Effector CD8-positive, alpha-beta T cell (primary cell): Measurements from ENCODE around the gene VSTM4.

ENCODE experiments used
- DNase-seq: peaks from one replicate; lab custom pipeline; 2025; lab: John Stamatoyannopoulos, UW

Gene VSTM4

GRCh38 chr10:49044293-49045193, 70.8 kb downstream of the VSTM4 start:
- DNase-seq, result no peak

GRCh38 chr10:49040601-49041000, 74.7 kb downstream of the VSTM4 start:
- DNase-seq, result no peak

DNA sequence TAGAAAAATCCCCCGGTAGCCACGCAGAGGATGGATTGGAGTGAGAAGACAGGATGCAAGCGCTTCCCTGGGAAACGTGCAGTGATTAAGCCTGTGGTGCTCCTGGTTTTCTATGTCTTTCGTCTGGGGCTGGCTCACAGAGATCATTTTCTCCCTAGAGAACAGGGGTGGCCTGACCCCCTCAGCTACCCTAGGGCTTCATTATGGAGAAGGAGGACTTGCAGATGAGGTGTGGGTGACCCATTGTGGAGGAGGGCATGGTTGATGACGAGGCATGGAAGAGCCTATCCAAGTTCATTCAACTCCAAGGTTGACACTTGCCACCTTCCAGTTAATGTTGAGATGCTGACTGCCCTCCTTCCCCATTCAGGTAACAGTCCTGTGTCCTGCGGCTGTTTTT, 75.9 kb downstream of the VSTM4 start:
- no peak for DNase-seq

DNA sequence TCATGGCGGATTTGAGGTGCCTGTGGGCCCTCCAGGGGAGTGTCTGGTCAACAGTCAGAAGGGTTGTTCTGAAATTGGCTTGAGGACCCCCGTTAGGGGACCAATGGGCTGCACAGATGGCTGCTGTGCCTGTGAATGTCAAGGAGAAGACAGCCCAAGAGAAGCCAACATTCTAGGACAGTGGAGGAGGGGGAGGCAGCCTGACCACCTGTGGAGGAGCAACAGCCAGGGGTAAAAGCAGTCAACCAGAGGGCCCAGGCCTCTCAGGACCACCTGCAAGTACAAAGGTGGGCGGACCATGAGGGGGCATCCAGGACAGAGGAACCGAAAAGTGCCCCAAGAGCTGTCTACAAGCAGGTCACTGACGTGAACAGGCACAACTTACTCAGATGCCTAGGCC, 76.6 kb downstream of the VSTM4 start:
- DNase-seq, result no peak

- no peak for DNase-seq
Measured at GRCh38 chr10:49037187-49037586, 78.1 kb downstream of the VSTM4 start.

GRCh38 chr10:49036638-49037037, 78.7 kb downstream of the VSTM4 start:
- no peak for DNase-seq

GRCh38 chr10:49035920-49036319, 79.4 kb downstream of the VSTM4 start:
- no peak for DNase-seq

DNA sequence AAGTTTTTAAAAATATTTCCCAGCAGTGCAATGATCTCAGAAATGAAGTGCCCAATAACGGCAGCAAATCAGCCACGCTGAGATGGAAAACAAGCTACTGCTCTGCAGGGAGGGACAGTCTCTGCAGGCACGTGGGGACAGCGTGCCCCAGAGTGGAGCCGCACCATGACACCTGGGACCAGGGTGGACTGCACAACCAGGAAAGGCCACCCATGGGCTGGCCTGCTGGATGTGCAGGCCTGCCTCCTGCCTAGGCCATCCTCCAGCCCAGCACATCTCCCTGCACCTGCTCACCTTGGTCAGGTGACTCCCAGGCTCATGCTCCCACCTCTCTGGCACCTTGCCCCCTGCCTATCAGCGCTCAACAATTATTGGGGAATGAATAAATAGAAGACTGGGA, 80.4 kb downstream of the VSTM4 start:
- DNase-seq, result no peak

- no peak for DNase-seq
Measured at GRCh38 chr10:49033939-49034338, 81.4 kb downstream of the VSTM4 start.

DNA sequence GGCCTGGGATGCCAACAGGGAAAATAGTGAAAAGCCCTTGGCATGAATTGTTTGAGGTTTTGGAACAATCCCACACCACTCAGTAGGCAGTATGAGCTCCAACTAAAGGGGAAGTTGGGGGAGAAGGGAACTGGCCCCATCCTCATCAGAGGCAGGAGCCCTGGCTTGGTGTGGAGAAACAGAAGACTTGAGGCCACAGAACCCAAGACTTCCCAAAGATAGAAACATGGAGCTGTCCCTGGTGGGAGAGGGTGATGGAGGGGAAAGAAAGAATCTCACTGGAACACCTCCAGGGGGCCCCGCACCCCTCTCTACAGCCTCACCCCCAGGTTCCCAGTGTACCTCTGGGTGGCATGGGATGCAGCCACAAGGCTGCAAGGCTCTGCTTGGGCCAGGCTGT, 85.7 kb downstream of the VSTM4 start:
- DNase-seq, result no peak

- no peak for DNase-seq
Measured at GRCh38 chr10:49028639-49029038, 86.7 kb downstream of the VSTM4 start.

- no peak for DNase-seq
Measured at GRCh38 chr10:49025347-49025983, 89.9 kb downstream of the VSTM4 start.

- no peak for DNase-seq
Measured at GRCh38 chr10:49024484-49024883, 90.8 kb downstream of the VSTM4 start.

GRCh38 chr10:49023752-49024151, 91.6 kb downstream of the VSTM4 start:
- no peak for DNase-seq

GRCh38 chr10:49023071-49023470, 92.3 kb downstream of the VSTM4 start:
- no peak for DNase-seq

GRCh38 chr10:49021685-49022084, 93.6 kb downstream of the VSTM4 start:
- DNase-seq, result no peak

GRCh38 chr10:49015700-49016099, 99.6 kb downstream of the VSTM4 start:
- no peak for DNase-seq

DNA sequence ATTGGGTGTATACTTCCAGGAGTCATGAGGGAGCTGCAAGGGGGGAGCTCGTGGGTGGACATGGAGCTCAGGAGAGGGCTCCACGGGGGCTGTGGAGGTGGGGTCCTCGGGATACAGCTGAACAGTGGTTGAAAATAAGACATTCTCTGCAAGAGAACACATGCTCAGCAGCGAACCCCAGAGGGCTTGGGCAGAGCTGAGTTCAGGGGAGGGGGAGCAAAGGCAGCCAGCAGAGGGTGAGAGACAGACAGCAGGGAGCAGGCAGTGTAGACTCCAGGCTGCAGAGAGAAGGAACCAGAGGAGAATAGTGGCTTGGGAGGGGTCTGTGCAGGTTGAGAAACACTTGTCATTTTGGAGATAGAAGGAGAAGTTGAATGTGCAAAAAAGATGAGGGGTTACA, 102.7 kb downstream of the VSTM4 start:
- no peak for DNase-seq

GRCh38 chr10:49011756-49012155, 103.6 kb downstream of the VSTM4 start:
- DNase-seq, result no peak

GRCh38 chr10:49010865-49011264, 104.5 kb downstream of the VSTM4 start:
- no peak for DNase-seq

DNA sequence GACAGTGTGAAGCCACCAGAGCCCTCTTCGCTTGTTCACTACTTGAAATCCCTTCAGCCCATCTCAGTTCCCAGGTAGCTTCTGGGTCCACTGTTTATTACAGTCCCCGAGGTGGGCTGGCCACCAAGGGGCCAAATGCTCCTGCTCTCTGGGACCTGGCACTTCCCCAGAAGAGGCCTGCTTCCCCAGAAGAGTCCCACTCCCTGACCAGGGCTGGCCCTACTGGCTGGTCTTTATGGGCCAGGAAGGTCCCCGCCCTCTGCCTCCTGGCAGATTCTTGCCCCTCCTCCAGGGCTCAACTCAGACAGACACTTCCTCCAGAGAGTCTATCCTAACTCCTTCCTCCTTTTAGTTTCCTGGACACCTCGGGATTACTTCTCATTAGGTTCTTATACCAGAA, 105.0 kb downstream of the VSTM4 start:
- DNase-seq, result no peak

DNA sequence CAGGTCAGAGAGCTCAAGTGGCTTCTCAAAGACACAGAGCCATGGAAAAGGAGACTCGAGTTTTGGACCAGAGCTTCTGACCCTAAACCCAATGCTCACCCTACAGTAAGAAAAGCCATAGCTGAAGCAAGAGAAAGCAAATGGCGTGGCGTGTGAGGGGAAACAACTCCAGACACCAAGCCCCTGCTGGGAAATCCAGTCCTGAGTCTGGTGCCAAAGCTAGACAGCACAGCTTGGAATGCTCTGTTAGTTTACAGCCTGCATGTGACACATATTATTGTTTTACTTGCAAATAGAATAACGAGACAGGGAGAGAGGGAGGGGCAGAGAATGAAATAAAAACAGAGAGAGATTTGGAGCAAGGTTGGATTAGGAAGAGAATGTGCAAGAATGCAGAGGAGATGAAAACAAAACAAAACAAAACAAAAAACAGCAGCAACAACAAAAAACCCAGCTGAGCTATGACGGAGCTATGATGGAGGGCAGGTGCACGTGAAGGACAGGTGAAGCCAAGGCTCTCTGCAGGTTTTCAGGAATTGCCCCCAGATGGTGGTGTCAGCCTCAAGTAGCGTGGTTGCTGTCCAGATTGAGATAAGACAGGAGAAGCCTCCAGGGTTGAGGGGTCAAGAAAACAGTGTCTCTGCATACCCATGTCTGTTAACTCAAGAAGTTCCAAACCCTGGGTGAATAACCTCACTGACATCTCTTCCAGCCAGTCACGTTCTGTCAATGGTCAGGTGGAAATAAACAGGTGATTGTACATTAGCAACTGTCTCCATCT, 105.9 kb downstream of the VSTM4 start:
- DNase-seq, result no peak
